CD4-positive, alpha-beta T cell (primary cell): ENCODE data around the gene ACR. TPM values are rescaled to one million over a fixed set of nuclear protein-coding genes. Genes with fewer than 3 reads are reported as not detected.

Experiments
- ATAC-seq: fragments of 200-7000 bp; cut with Tn5 transposase; one replicate; pipeline ENCODE4 v1.10.0; 2022; ENCODE audit warnings: mild to moderate bottlenecking; ENCODE audit not compliant: poor library complexity
- CTCF ChIA-PET: fragments of 350-600 bp; sonication (Branson Sonifier 250); formaldehyde crosslinking; loops from one replicate; lab custom pipeline; 2021; ENCODE audit warnings: antibody characterized with exemption, inconsistent platforms; lab: Charles Lee
- POLR2A ChIA-PET: fragments of 350-600 bp; sonication (Branson Sonifier 250); formaldehyde crosslinking; loops from one replicate; lab custom pipeline; 2021; ENCODE audit warnings: antibody characterized with exemption, inconsistent platforms; lab: Charles Lee
- DNase-seq, 14 experiments: peaks; one replicate each; pipeline ENCODE4 v3.0.0-alpha.2; 2013 to 2020; ENCODE audit warnings: mixed read lengths in 2 of 14
- H3K27ac ChIP-seq, 2 donors: one replicate each; pipeline versions ENCODE4 v1.5.1 to v1.7.0; 2013; ENCODE audit warnings: low read length in 2 of 2, low read depth in 1 of 2, mild to moderate bottlenecking in 1 of 2
- H3K27me3 ChIP-seq, 2 experiments: 1 replicate in 1 of 2; 2 replicates in 1 of 2; pipeline versions ENCODE4 v1.6.1 to v1.7.0; 2013; ENCODE audit warnings: low read length in 2 of 2, control low read depth in 1 of 2, mild to moderate bottlenecking in 1 of 2, moderate library complexity in 1 of 2; ENCODE audit not compliant: insufficient read depth in 2 of 2, control insufficient read depth in 1 of 2
- H3K36me3 ChIP-seq: one replicate; pipeline ENCODE4 v1.6.1; 2013; ENCODE audit warnings: low read length, control low read depth; ENCODE audit not compliant: insufficient read depth
- H3K4me1 ChIP-seq: one replicate; pipeline ENCODE4 v1.6.1; 2013; ENCODE audit warnings: low read length, control low read depth; ENCODE audit not compliant: insufficient read depth
- H3K4me3 ChIP-seq: one replicate; pipeline ENCODE4 v1.5.1; 2013; ENCODE audit warnings: mild to moderate bottlenecking, low read length, moderate library complexity
- H3K9me3 ChIP-seq, 2 experiments: 1 replicate in 1 of 2; 2 replicates in 1 of 2; pipeline versions ENCODE4 v1.6.1 to v1.7.0; 2013; ENCODE audit warnings: low read length in 2 of 2, mild to moderate bottlenecking in 2 of 2, control low read depth in 1 of 2, moderate library complexity in 1 of 2; ENCODE audit not compliant: control insufficient read depth in 1 of 2, insufficient read depth in 1 of 2
- H3K27ac Mint-ChIP-seq: one replicate; pipeline ENCODE4 v1.8.0; 2020; ENCODE audit warnings: mixed read lengths
- H3K27me3 Mint-ChIP-seq: one replicate; pipeline ENCODE4 v1.8.0; 2021; ENCODE audit warnings: mixed read lengths
- H3K36me3 Mint-ChIP-seq: one replicate; pipeline ENCODE4 v1.8.0; 2021; ENCODE audit warnings: low read depth, mixed read lengths
- H3K4me1 Mint-ChIP-seq: one replicate; pipeline ENCODE4 v1.8.0; 2021; ENCODE audit warnings: low read depth, mixed read lengths
- H3K4me3 Mint-ChIP-seq: one replicate; pipeline ENCODE4 v1.8.0; 2020; ENCODE audit warnings: mild to moderate bottlenecking, mixed read lengths
- H3K9me3 Mint-ChIP-seq: one replicate; pipeline ENCODE4 v1.8.0; 2020; ENCODE audit warnings: mixed read lengths
- intact Hi-C, 2 experiments: fragments of 100-400 bp; cut with DNase I in 1 of 2; cut with micrococcal nuclease in 1 of 2; formaldehyde crosslinking; loops; one replicate each; pipeline versions ENCODE4 v1.15.1 to v1.9.0; 2023 to 2025; cut with DNase I, micrococcal nuclease
- total RNA-seq, 174 experiments: library from RNA in 2 of 174; stranded (reverse) in 2 of 174; gene quantifications; one replicate each; pipeline ENCODE4 v1.2.3 and lab custom pipeline; 2021 to 2026
- TF ChIP-seq, protein P1 (sequence below): fragments of 200-600 bp; IDR thresholded peaks from one replicate; pipeline ENCODE4 v1.8.0; 2022; ENCODE audit warnings: antibody characterized with exemption, mild to moderate bottlenecking

Gene ACR
- total RNA-seq, 2 experiments from 2014 or later = not detected

DNA sequence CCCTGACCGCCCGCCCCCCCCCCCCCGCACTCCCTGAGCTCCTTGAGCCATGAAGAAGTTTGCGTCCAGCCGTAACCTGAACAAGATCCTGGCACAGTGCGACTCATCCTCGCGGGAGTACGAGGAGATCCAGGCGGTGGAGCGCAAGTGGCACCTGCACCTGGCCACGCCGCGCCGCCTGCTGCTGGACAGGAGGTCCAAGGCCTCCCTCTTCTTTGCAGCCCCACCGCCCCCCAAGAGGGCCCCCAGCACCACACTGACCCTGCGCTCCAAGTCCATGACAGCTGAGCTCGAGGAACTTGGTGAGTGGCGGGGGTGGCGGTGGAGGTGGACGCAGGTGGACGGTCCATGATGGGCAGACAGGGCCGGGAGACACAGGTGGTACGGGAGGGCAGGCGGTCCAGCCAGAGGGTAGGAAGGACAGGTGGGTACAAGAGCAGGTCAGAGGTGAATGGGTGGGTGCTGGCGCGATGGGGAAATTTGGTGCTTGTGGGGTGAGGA, 32.1 kb upstream of the ACR start:
- intact Hi-C loops = no loop called here
- no peaks in the 10 kb centered on the region for H3K27me3 Mint-ChIP-seq
- no peak overlapping the region for H3K27ac Mint-ChIP-seq

DNA sequence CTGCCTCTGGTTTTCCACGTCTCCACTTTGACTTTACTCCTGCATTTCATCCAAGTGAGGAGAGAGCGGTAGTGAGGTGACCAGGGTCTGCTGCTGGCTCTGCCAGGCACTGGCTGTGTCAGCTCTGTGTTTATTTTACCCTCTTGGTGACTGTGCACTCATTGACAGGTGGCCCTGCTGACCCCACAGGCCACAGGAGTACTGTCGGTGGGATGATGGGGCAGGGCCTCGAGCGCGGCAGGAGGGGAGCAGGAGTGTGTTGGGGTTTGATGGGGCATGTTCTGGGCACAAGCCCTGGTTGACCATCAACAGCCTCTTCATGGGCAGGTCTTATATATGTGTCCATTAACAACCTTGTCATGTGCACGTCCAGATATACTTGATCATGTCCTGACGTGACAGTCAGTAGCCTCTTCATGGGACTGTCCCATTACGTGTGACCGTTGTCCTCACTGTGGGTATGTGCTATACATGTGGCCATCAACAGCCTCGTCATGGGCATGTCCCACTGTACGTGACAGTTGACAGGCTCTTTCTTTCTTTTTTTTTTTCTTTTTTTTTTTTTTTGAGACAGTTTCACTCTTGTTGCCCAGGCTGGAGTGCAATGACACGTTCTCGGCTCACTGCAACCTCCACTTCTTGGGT, 31.4 kb upstream of the ACR start:
- Histone ChIP-seq H3K27me3 (no peaks in the 10 kb centered on the region), H3K4me1 (peaks cover 9% of the 10 kb centered on the region), H3K4me3 (no peak overlapping the region), H3K36me3 (no peaks in the 10 kb centered on the region), H3K9me3 (no peaks in the 10 kb centered on the region), H3K27ac (no peak overlapping the region)
- Mint-ChIP-seq H3K4me3 (no peak overlapping the region), H3K9me3 (no peaks in the 10 kb centered on the region), H3K27ac (no peak overlapping the region), H3K4me1 (peaks cover 14% of the 10 kb centered on the region), H3K36me3 (no peaks in the 10 kb centered on the region), H3K27me3 (no peaks in the 10 kb centered on the region)
- ChIA-PET POLR2A (no interaction called here), CTCF (no interaction called here)
- no peak for ATAC-seq
- intact Hi-C loops = no loop called here
- TF ChIP-seq, protein P1, sequence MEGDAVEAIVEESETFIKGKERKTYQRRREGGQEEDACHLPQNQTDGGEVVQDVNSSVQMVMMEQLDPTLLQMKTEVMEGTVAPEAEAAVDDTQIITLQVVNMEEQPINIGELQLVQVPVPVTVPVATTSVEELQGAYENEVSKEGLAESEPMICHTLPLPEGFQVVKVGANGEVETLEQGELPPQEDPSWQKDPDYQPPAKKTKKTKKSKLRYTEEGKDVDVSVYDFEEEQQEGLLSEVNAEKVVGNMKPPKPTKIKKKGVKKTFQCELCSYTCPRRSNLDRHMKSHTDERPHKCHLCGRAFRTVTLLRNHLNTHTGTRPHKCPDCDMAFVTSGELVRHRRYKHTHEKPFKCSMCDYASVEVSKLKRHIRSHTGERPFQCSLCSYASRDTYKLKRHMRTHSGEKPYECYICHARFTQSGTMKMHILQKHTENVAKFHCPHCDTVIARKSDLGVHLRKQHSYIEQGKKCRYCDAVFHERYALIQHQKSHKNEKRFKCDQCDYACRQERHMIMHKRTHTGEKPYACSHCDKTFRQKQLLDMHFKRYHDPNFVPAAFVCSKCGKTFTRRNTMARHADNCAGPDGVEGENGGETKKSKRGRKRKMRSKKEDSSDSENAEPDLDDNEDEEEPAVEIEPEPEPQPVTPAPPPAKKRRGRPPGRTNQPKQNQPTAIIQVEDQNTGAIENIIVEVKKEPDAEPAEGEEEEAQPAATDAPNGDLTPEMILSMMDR = no peak
- no peak for DNase-seq

More for the DNA sequence above, 32.1 kb upstream of the ACR start:
- Mint-ChIP-seq H3K4me3 (no peak overlapping the region), H3K9me3 (no peaks in the 10 kb centered on the region), H3K36me3 (no peaks in the 10 kb centered on the region), H3K4me1 (peaks cover 14% of the 10 kb centered on the region)
- no peaks in the 10 kb centered on the region for H3K9me3 ChIP-seq
- TF ChIP-seq, protein P1 = no peak
- H3K27me3 ChIP-seq = no peaks in the 10 kb centered on the region
- H3K4me3 ChIP-seq = no peak overlapping the region
- ChIA-PET POLR2A (no interaction called here), CTCF (no interaction called here)
- ATAC-seq (no peak), DNase-seq (peak in 1 of 14 experiments; percentile 3)
- H3K36me3 ChIP-seq = no peaks in the 10 kb centered on the region
- H3K27ac ChIP-seq = no peak overlapping the region
- H3K4me1 ChIP-seq = peaks cover 9% of the 10 kb centered on the region

DNA sequence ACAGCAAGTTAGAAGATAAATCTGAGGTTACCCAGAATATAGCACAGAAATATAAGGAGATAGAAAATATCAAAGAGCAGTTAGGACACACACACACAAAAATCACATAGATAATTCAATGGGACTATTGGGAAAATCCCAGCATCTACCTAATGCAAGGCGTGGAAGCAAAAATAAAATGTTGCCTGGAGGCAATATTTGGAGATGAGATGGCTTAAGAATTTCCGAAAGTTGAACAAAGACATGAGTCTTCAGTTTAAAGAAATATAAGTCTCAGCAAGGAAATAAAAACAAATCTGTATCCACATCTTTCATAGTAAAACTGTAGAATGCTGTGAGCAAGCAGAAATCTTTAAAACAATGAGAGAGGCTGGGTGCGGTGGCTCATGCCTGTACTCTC, 29.5 kb upstream of the ACR start:
- H3K27ac Mint-ChIP-seq = no peak overlapping the region
- Histone ChIP-seq H3K36me3 (no peaks in the 10 kb centered on the region), H3K9me3 (no peaks in the 10 kb centered on the region)

More for the DNA sequence above, 29.5 kb upstream of the ACR start:
- TF ChIP-seq, protein P1 = no peak
- Histone ChIP-seq H3K27me3 (no peaks in the 10 kb centered on the region), H3K4me1 (no peaks in the 10 kb centered on the region), H3K27ac (no peak overlapping the region), H3K4me3 (no peak overlapping the region)
- H3K27me3 Mint-ChIP-seq = no peaks in the 10 kb centered on the region
- no peaks in the 10 kb centered on the region for H3K9me3 Mint-ChIP-seq
- no peaks in the 10 kb centered on the region for H3K36me3 Mint-ChIP-seq
- ATAC-seq (no peak), DNase-seq (no peak)
- no peak overlapping the region for H3K4me3 Mint-ChIP-seq
- intact Hi-C loops = no loop called here
- CTCF ChIA-PET = no interaction called here
- no peaks in the 10 kb centered on the region for H3K4me1 Mint-ChIP-seq
- POLR2A ChIA-PET = no interaction called here
